ENCODE data around the gene KDR.

The KDR gene

GRCh38 chr4:55069248-55069647 is 56.1 kb downstream of the KDR start:
- H3K4me3 ChIP-seq (ENCODE audit: low read depth, low read length), result no peak overlapping the region
- peak; percentile 59 for DNase-seq (ENCODE audit: low read depth, low spot score)
- in situ Hi-C loops (cut with HindIII; ENCODE audit: low sequenced_read_pairs), result no loop called here
- no peak for TF ChIP-seq CTCF (IDR thresholded peaks at IDR 0.05; ENCODE audit: low read depth, low read length)

GRCh38 chr4:55068522-55068921 is 56.9 kb downstream of the KDR start:
- in situ Hi-C loops (cut with HindIII; ENCODE audit: low sequenced_read_pairs), result no loop called here
- no peak for DNase-seq (ENCODE audit: low read depth, low spot score)
- no peak overlapping the region for H3K4me3 ChIP-seq (ENCODE audit: low read depth, low read length)
- TF ChIP-seq CTCF (IDR thresholded peaks at IDR 0.05; ENCODE audit: low read depth, low read length), result no peak

- no peak for TF ChIP-seq CTCF (IDR thresholded peaks at IDR 0.05; ENCODE audit: low read depth, low read length)
- in situ Hi-C loops (cut with HindIII; ENCODE audit: low sequenced_read_pairs), result no loop called here
- no peak for DNase-seq (ENCODE audit: low read depth, low spot score)
- H3K4me3 ChIP-seq (ENCODE audit: low read depth, low read length), result no peak overlapping the region
These were observed 59.4 kb downstream of the KDR start for GRCh38 chr4:55066018-55066417.

GRCh38 chr4:55055529-55055928 is 69.9 kb downstream of the KDR start:
- H3K4me3 ChIP-seq (ENCODE audit: low read depth, low read length), result no peak overlapping the region
- no peak for DNase-seq (ENCODE audit: low read depth, low spot score)
- TF ChIP-seq CTCF (IDR thresholded peaks at IDR 0.05; ENCODE audit: low read depth, low read length), result no peak
- in situ Hi-C loops (cut with HindIII; ENCODE audit: low sequenced_read_pairs), result no loop called here

GRCh38 chr4:55051532-55051931 is 73.9 kb downstream of the KDR start:
- DNase-seq (ENCODE audit: low read depth, low spot score), result no peak
- in situ Hi-C loops (cut with HindIII; ENCODE audit: low sequenced_read_pairs), result no loop called here
- H3K4me3 ChIP-seq (ENCODE audit: low read depth, low read length), result no peak overlapping the region
- no peak for TF ChIP-seq CTCF (IDR thresholded peaks at IDR 0.05; ENCODE audit: low read depth, low read length)

- DNase-seq (ENCODE audit: low read depth, low spot score), result no peak
- in situ Hi-C loops (cut with HindIII; ENCODE audit: low sequenced_read_pairs), result no loop called here
- no peak for TF ChIP-seq CTCF (IDR thresholded peaks at IDR 0.05; ENCODE audit: low read depth, low read length)
- no peak overlapping the region for H3K4me3 ChIP-seq (ENCODE audit: low read depth, low read length)
These were observed 74.9 kb downstream of the KDR start for GRCh38 chr4:55050418-55050950.

Data from astrocyte of the spinal cord (primary cell).